ENCODE measurements around the gene MLLT1.

Gene MLLT1

GRCh38 chr19:6274756-6275155, 5.0 kb downstream of the MLLT1 start:
- no peak for DNase-seq

GRCh38 chr19:6273701-6274601, 5.8 kb downstream of the MLLT1 start:
- DNase-seq = no peak

GRCh38 chr19:6272913-6273600, 6.7 kb downstream of the MLLT1 start:
- no peak for DNase-seq

- DNase-seq = no peak
Measured at GRCh38 chr19:6272411-6272791, 7.4 kb downstream of the MLLT1 start.

- DNase-seq = no peak
Measured at GRCh38 chr19:6271721-6272410, 7.9 kb downstream of the MLLT1 start.

- no peak for DNase-seq
Measured at GRCh38 chr19:6271251-6271650, 8.5 kb downstream of the MLLT1 start.

GRCh38 chr19:6270822-6271221, 9.0 kb downstream of the MLLT1 start:
- no peak for DNase-seq

GRCh38 chr19:6270076-6270745, 9.6 kb downstream of the MLLT1 start:
- DNase-seq = no peak

GRCh38 chr19:6269101-6269886, 10.5 kb downstream of the MLLT1 start:
- DNase-seq = no peak

GRCh38 chr19:6268382-6268771, 11.4 kb downstream of the MLLT1 start:
- no peak for DNase-seq

- DNase-seq = no peak
Measured at GRCh38 chr19:6267552-6268381, 12.0 kb downstream of the MLLT1 start.

- DNase-seq = no peak
Measured at GRCh38 chr19:6264803-6265202, 15.0 kb downstream of the MLLT1 start.

GRCh38 chr19:6263735-6264444, 15.9 kb downstream of the MLLT1 start:
- no peak for DNase-seq

- DNase-seq = no peak
Measured at GRCh38 chr19:6263306-6263705, 16.5 kb downstream of the MLLT1 start.

- no peak for DNase-seq
Measured at GRCh38 chr19:6262519-6262918, 17.3 kb downstream of the MLLT1 start.

GRCh38 chr19:6261883-6262282, 17.9 kb downstream of the MLLT1 start:
- no peak for DNase-seq

GRCh38 chr19:6260912-6261650, 18.7 kb downstream of the MLLT1 start:
- DNase-seq = no peak

- DNase-seq = no peak
Measured at GRCh38 chr19:6260376-6260775, 19.4 kb downstream of the MLLT1 start.

- DNase-seq = no peak
Measured at GRCh38 chr19:6259312-6259861, 20.4 kb downstream of the MLLT1 start.

Data from NCI-H1417 treated with DMSO at 0.1 percent for 48 hours (cell line).